IPS-NIHi11 (cell line): Measurements from ENCODE around the gene C1orf159.

Source experiments
- DNase-seq: peaks from one replicate; pipeline ENCODE4 v3.0.0; 2012; ENCODE audit warnings: mixed read lengths, low spot score

The C1orf159 gene

DNA sequence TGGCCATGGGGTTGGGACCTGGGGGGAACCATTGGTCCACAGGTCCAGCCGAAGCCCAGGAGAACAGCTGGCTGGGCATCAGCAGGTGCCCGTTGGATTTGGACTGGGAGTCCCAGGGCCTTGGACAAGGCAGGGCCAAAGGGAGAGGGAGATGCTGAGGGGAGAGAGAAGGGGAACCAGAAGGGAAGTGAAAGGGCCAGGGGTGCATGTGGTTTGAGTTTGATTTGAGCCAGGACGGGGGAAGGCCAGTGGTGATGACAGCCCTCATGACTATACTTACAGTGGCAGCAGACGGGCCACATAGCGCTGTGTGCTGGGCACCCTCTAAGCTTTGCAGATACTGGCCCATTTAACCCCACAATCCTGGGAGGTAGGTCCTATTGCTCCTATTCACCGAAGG, 77.2 kb downstream of the C1orf159 start:
- DNase-seq = no peak

- DNase-seq = no peak
Observed at GRCh38 chr1:1037366-1038327, 78.2 kb downstream of the C1orf159 start.

DNA sequence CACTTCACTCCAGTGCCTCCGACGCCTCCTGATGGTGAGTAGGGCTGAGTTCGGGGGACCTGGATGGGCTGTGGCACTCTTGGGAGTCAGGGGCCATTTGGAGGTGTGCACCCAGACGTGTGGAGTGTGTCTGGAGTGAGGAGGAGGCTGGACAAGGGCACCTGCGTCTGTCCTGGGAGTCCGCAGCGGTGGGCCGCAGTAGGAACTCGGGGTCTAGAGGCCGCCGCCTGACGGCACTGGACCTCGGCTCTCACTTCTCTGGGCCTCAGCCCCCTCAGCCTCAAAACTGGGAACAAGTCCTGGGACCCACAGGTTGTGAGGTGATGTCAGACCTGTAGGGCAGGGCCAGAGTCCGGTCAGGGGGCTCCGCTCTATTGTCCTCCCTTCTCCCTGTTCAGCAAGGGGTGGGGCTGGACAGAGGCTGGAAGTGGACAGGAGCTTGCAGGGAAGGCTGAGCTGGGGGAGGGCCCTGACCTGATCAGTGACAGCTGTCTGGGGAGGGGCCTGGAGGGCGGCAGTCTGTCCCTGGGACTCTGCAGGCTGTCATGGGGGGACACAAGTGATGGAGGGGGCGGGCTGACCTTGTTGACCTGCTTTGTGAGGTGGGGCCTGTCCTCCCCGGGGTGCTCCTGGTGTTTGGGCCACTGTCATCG, 80.5 kb downstream of the C1orf159 start:
- DNase-seq = no peak

DNA sequence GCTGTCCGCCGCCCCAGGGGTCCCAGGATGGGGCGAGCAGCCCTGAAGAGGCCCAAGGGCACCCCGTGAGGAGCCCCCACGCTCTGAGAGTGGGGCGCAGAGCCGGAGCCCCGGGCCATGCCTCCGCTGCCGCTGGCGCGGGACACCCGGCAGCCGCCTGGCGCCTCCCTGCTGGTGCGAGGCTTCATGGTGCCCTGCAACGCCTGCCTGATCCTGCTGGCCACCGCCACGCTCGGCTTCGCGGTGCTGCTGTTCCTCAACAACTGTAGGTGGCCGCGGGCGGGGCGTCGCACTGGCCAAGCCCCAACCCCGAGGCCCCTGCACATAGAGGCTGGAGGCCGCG, 81.5 kb downstream of the C1orf159 start:
- no peak for DNase-seq

- DNase-seq = no peak
Observed at GRCh38 chr1:1033731-1034438, 82.0 kb downstream of the C1orf159 start.

DNA sequence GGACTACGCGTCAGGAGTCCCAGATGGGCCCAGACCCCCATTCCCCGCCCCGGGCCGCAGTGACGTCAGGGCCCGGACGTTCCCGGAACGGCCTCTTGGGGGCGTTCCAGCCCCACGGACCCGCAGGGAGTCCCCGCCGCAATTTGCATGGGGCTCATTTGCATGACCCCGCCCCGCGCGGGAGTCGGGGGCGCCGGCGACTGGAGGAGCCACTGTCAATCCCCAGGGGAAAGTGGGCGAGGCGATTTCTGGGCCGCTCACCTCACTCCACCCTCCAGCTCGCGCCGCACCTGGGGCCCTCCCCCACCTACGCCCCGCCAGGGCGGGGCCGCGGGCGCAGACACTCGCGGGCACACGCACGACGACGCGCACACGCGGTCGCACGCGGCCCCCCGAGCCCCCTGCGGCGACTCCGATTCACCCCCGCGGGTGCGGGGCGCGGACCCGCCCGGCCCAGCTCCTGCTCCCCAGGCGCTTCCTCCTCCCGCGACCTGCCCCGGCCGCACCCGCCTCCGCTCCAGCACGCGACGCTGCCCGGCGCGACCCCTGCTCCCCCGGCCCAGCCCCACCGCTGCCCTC, 82.8 kb downstream of the C1orf159 start:
- peak; percentile 91 for DNase-seq

GRCh38 chr1:1032424-1032823, 83.5 kb downstream of the C1orf159 start:
- DNase-seq = no peak
